ENCODE results near the gene LIN28A. TPM values are rescaled to one million over a fixed set of nuclear protein-coding genes. Genes with fewer than 3 reads are reported as not detected.

The LIN28A gene
- total RNA-seq, 6 experiments from 2014 or later = 0.09 TPM; not detected in 5

GRCh38 chr1:26469558-26469957, 58.9 kb downstream of the LIN28A start:
- DNase-seq = no peak
- no peak for ATAC-seq
- H3K27me3 ChIP-seq = no peaks in the 10 kb centered on the region
- no peak overlapping the region for H3K4me3 ChIP-seq
- TF ChIP-seq POLR2A (IDR thresholded peaks at IDR 0.05) = no peak
- TF ChIP-seq CTCF (IDR thresholded peaks at IDR 0.05) = no peak
- H3K9me3 ChIP-seq = no peaks in the 10 kb centered on the region
- WGBS (ENCODE audit: insufficient coverage, low coverage, low lambda C conversion rate, missing lambda C conversion rate) = no CpG with 5 or more reads among the region's 5 CpGs
- H3K4me1 ChIP-seq = peaks cover 0 to 29% (median 4%) of the 10 kb centered on the region in 4 donors
- no peak overlapping the region for H3K27ac ChIP-seq
- intact Hi-C loops (cut with DNase I) = no loop called here
- H3K36me3 ChIP-seq = peaks cover 0 to 41% (median 4%) of the 10 kb centered on the region in 4 donors

- Histone ChIP-seq H3K36me3 (peaks cover 0 to 35% (median 4%) of the 10 kb centered on the region in 4 donors), H3K4me3 (peak overlapping the region in 2 of 3 donors; percentile 87 to 99), H3K4me1 (peaks cover 0 to 34% (median 4%) of the 10 kb centered on the region in 4 donors), H3K9me3 (no peaks in the 10 kb centered on the region), H3K27me3 (no peaks in the 10 kb centered on the region), H3K27ac (no peak overlapping the region)
- ATAC-seq (no peak), DNase-seq (no peak)
- WGBS (ENCODE audit: insufficient coverage, low coverage, low lambda C conversion rate, missing lambda C conversion rate) = 51% methylated on average over 9 of the region's 14 CpGs
- intact Hi-C loops (cut with DNase I) = no loop called here
- no peak for TF ChIP-seq POLR2A (IDR thresholded peaks at IDR 0.05)
- TF ChIP-seq CTCF (IDR thresholded peaks at IDR 0.05) = no peak
These were observed 60.4 kb downstream of the LIN28A start for GRCh38 chr1:26470878-26471497.

- peaks cover 0 to 36% (median 3%) of the 10 kb centered on the region in 4 donors for H3K36me3 ChIP-seq
- peak overlapping the region; percentile 99 to 100 (median 100) for H3K27ac ChIP-seq
- peaks cover 0 to 34% (median 4%) of the 10 kb centered on the region in 4 donors for H3K4me1 ChIP-seq
- H3K27me3 ChIP-seq = no peaks in the 10 kb centered on the region
- peak; percentile 24 to 37 (median 32) for ATAC-seq
- peak; percentile 72 to 81 (median 73) for DNase-seq
- no peaks in the 10 kb centered on the region for H3K9me3 ChIP-seq
- intact Hi-C loops (cut with DNase I) = no loop called here
- WGBS (ENCODE audit: insufficient coverage, low coverage, low lambda C conversion rate, missing lambda C conversion rate) = 0% methylated on average over 12 of the region's 52 CpGs
- H3K4me3 ChIP-seq = peak overlapping the region; percentile 87 to 99 (median 98)
- TF ChIP-seq CTCF (IDR thresholded peaks at IDR 0.05) = no peak
- no peak for TF ChIP-seq POLR2A (IDR thresholded peaks at IDR 0.05)
These were observed 61.1 kb downstream of the LIN28A start for GRCh38 chr1:26471498-26472319.

GRCh38 chr1:26472320-26472900, 61.8 kb downstream of the LIN28A start, which contains the start of gene HMGN2:
TSS of gene HMGN2 (plus strand) at chr1:26472440. CDS start at chr1:26472613, 173 bp downstream.
- TF ChIP-seq POLR2A (IDR thresholded peaks at IDR 0.05) (peak; percentile 67), CTCF (IDR thresholded peaks at IDR 0.05) (no peak)
- no peaks in the 10 kb centered on the region for H3K9me3 ChIP-seq
- peaks cover 0 to 37% (median 1%) of the 10 kb centered on the region in 4 donors for H3K36me3 ChIP-seq
- peak; percentile 91 to 93 (median 93) for DNase-seq
- peak within 1 kb of the TSS; percentile 99 to 100 (median 100) for H3K27ac ChIP-seq
- 0% methylated on average over 10 of the region's 69 CpGs for WGBS (ENCODE audit: insufficient coverage, low coverage, low lambda C conversion rate, missing lambda C conversion rate)
- intact Hi-C loops (cut with DNase I) = no loop called here
- ATAC-seq = peak; percentile 69 to 79 (median 76)
- no peaks in the 10 kb centered on the region for H3K27me3 ChIP-seq
- H3K4me1 ChIP-seq = peaks cover 0 to 34% (median 4%) of the 10 kb centered on the region in 4 donors
- H3K4me3 ChIP-seq = peak within 1 kb of the TSS; percentile 87 to 99 (median 98)

Data from right lobe of liver (tissue), 6 donors.